Loucy (cell line): ENCODE results near the gene PLBD1.

Source experiments
- EZH2phosphoT487 ChIP-seq: fragments of 200-600 bp; IDR thresholded peaks from 2 replicates; pipeline ENCODE4 v1.6.1; 2018; ENCODE audit warnings: antibody characterized with exemption, mild to moderate bottlenecking, moderate library complexity, borderline replicate concordance
- TF ChIP-seq, protein P1 (sequence below): fragments of 200-600 bp; sonication (generic); conservative IDR thresholded peaks from 2 replicates; pipeline ENCODE4 v1.5.1; 2014; ENCODE audit warnings: mild to moderate bottlenecking, antibody characterized with exemption, low read length

DNA sequence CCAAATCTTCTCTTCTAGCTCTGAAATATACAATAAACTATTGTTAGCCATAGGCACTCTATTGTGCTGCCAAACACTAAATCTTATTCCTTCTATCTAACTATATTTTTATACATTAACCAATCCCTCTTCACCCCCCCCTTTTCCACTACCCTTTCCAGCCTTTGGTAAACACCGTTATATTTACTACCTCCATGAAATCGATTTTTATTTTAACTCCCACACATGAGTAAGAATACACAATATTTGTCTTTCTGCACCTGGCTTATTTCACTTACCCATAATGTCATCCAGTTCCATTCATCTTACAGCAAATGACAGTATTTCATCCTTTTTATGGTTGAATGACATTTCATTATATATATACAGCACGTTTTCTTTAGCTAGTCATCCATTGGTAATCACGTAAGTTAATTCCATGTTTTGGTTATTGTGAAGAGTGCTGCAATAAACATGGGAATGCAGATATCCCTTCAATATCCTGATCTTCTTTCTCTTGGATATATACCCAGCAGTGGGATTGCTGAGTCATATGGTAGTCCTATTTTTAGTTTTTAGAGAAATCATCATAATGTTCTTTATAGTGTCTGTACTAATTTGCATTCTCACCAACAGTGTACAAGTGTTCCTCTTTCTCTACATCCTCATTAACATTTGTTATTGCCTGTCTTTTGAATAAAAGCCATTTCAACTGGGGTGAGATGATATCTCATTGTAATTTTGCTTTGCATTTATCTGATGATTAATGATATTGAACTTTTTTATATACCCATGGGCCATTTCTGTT, 34.2 kb upstream of the PLBD1 start:
- TF ChIP-seq, protein P1, sequence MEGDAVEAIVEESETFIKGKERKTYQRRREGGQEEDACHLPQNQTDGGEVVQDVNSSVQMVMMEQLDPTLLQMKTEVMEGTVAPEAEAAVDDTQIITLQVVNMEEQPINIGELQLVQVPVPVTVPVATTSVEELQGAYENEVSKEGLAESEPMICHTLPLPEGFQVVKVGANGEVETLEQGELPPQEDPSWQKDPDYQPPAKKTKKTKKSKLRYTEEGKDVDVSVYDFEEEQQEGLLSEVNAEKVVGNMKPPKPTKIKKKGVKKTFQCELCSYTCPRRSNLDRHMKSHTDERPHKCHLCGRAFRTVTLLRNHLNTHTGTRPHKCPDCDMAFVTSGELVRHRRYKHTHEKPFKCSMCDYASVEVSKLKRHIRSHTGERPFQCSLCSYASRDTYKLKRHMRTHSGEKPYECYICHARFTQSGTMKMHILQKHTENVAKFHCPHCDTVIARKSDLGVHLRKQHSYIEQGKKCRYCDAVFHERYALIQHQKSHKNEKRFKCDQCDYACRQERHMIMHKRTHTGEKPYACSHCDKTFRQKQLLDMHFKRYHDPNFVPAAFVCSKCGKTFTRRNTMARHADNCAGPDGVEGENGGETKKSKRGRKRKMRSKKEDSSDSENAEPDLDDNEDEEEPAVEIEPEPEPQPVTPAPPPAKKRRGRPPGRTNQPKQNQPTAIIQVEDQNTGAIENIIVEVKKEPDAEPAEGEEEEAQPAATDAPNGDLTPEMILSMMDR: no peak
- TF ChIP-seq EZH2phosphoT487: no peak
